Prostate gland (tissue), 2 donors: Measurements from ENCODE around the gene SPP2. TPM values are rescaled to one million over a fixed set of nuclear protein-coding genes. Genes with fewer than 3 reads are reported as not detected.

Source experiments
- DNase-seq: peaks from one replicate; pipeline ENCODE4 v3.0.0-alpha.2; 2019; ENCODE audit warnings: low spot score
- H3K27ac ChIP-seq, 2 donors: fragments of 200-600 bp; sonication (generic); 2 replicates each; pipeline ENCODE4 v1.5.1; 2017 to 2019
- H3K27me3 ChIP-seq: fragments of 200-600 bp; sonication (generic); replicated peaks from 2 replicates; pipeline ENCODE4 v1.5.1; 2019; ENCODE audit not compliant: insufficient read depth
- H3K36me3 ChIP-seq, 2 donors: fragments of 200-600 bp; sonication (generic); 1 replicate in 1 of 2; 2 replicates in 1 of 2; pipeline versions ENCODE4 v1.5.1 to v1.8.1; 2017 to 2019
- H3K4me1 ChIP-seq: fragments of 200-600 bp; sonication (generic); replicated peaks from 2 replicates; pipeline ENCODE4 v1.5.1; 2019
- H3K4me3 ChIP-seq, 2 donors: fragments of 200-600 bp; sonication (generic); 2 replicates each; pipeline ENCODE4 v1.5.1; 2017 to 2019
- H3K9me3 ChIP-seq: fragments of 200-600 bp; sonication (generic); 2 replicates; pipeline ENCODE4 v1.5.1; 2017
- POLR2A ChIP-seq: fragments of 450-650 bp; IDR thresholded peaks from one replicate; pipeline ENCODE4 v1.6.1; 2016; ENCODE audit warnings: antibody characterized with exemption, mild to moderate bottlenecking
- POLR2AphosphoS5 ChIP-seq: sonication (generic); formaldehyde crosslinking; IDR thresholded peaks from one replicate; pipeline ENCODE4 v1.6.1; 2017; ENCODE audit warnings: antibody characterized with exemption
- WGBS: methylation state at CpG from one replicate; pipeline ENCODE4 v1.1.5; 2018; 5-methylcytosine and 5-hydroxymethylcytosine counted together
- intact Hi-C: fragments of 100-400 bp; cut with DNase I; formaldehyde crosslinking; loops from one replicate; pipeline ENCODE4 v1.14.2; 2022
- total RNA-seq, 2 donors: library from RNA; depleted of rRNA; stranded (reverse); fragments of >200 nt; gene quantifications; one replicate each; pipeline ENCODE4 v1.1.0, GENCODE V29; 2016
- TF ChIP-seq, protein P1 (sequence below), 4 experiments: fragments of 200-600 bp in 2 of 4; fragments of 450-650 bp in 2 of 4; sonication (generic) in 2 of 4; IDR thresholded peaks; 1 replicate in 3 of 4; 2 replicates in 1 of 4; pipeline ENCODE4 v1.5.1; 2016 to 2019; ENCODE audit warnings: antibody characterized with exemption in 4 of 4, mild to moderate bottlenecking in 2 of 4, moderate library complexity in 2 of 4

The SPP2 gene
- total RNA-seq, 2 donors from 2014 or later, result not detected

DNA sequence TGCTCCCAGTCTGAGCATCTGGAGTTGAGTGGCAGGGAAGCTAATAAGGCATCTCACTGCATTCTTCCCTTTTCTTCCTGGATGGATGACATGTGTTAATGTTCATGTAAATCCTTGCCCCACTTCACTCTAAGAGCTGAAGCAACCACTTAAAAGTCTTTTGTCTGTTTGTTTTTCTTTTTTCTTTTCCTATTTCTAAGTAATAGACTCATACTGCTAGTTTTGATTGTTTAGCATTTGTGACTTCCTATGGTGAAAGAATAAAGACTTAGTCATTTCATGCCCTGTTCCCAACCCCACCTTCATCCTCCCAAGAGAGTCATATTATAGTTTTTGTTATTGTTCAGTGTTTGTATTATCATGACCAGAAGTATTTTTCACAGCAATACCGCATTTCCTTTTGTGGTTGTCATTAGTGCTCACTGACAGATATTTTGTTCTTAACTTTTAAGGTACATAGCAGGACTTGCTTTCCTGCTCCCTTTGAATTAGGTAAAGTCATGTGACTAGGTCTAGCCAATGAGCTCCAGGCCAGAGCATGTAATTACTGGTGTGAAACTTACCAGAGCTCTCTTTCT, 18.1 kb upstream of the SPP2 start:
- no peak for DNase-seq
- H3K9me3 ChIP-seq, result no peaks in the 10 kb centered on the region
- intact Hi-C loops, result no loop called here
- 91% methylated on average over 1 of the region's 1 CpG for WGBS
- H3K27ac ChIP-seq, result no peak overlapping the region
- no peaks in the 10 kb centered on the region for H3K4me1 ChIP-seq
- TF ChIP-seq, protein P1, sequence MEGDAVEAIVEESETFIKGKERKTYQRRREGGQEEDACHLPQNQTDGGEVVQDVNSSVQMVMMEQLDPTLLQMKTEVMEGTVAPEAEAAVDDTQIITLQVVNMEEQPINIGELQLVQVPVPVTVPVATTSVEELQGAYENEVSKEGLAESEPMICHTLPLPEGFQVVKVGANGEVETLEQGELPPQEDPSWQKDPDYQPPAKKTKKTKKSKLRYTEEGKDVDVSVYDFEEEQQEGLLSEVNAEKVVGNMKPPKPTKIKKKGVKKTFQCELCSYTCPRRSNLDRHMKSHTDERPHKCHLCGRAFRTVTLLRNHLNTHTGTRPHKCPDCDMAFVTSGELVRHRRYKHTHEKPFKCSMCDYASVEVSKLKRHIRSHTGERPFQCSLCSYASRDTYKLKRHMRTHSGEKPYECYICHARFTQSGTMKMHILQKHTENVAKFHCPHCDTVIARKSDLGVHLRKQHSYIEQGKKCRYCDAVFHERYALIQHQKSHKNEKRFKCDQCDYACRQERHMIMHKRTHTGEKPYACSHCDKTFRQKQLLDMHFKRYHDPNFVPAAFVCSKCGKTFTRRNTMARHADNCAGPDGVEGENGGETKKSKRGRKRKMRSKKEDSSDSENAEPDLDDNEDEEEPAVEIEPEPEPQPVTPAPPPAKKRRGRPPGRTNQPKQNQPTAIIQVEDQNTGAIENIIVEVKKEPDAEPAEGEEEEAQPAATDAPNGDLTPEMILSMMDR (IDR thresholded peaks at IDR 0.05), result no peak
- no peak for TF ChIP-seq POLR2AphosphoS5
- TF ChIP-seq POLR2A, result no peak
- H3K4me3 ChIP-seq, result no peak overlapping the region
- H3K27me3 ChIP-seq, result no peaks in the 10 kb centered on the region
- no peaks in the 10 kb centered on the region for H3K36me3 ChIP-seq

DNA sequence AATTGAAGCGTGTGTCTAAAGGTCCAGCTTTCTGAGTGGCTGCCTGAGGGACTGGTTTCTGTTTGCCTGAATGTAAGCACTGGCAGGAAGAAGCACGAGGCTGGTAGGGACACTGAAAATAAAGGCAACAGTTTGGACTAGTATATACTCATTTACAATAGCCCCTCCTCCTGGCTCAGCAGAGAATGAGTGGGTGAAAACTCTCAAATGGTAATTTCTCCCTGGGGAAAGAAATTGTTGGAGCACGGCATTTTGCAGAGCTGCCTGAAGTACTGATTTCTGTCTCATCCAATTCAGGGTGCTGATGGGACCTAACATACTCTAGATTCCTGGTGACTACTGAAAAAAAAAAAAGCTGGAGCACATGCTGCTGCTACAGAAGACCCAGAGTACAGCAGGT, 17.3 kb upstream of the SPP2 start:
- no peak for DNase-seq
- no peak overlapping the region for H3K4me3 ChIP-seq
- TF ChIP-seq, protein P1 (IDR thresholded peaks at IDR 0.05), result no peak
- no peak for TF ChIP-seq POLR2A
- no peak for TF ChIP-seq POLR2AphosphoS5
- H3K27me3 ChIP-seq, result no peaks in the 10 kb centered on the region
- H3K36me3 ChIP-seq, result no peaks in the 10 kb centered on the region
- 78% methylated on average over 3 of the region's 3 CpGs for WGBS
- H3K4me1 ChIP-seq, result no peaks in the 10 kb centered on the region
- no peak overlapping the region for H3K27ac ChIP-seq
- H3K9me3 ChIP-seq, result no peaks in the 10 kb centered on the region
- intact Hi-C loops, result no loop called here

DNA sequence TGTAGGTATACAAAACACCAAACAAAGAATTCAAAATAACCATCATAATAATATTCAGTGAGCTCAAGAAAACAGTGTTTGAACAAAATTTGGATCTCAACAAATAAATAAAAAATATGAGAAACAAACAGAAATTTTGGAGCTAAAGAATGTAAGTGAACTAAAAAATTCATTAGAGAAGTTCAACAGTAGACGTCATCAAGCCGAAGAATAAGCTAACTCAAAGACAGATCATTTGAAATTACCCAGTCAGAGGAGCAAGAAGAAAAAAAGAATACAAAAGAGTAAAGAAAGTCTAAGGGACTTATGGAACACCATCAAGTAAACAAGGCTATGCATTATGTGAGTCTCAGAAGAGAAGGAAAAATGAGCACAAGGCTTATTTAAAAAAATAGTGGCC, 16.6 kb upstream of the SPP2 start:
- Histone ChIP-seq H3K36me3 (no peaks in the 10 kb centered on the region), H3K9me3 (no peaks in the 10 kb centered on the region), H3K4me1 (no peaks in the 10 kb centered on the region), H3K4me3 (no peak overlapping the region), H3K27me3 (no peaks in the 10 kb centered on the region), H3K27ac (no peak overlapping the region)
- no peak for DNase-seq
- WGBS, result 98% methylated on average over 2 of the region's 2 CpGs
- intact Hi-C loops, result no loop called here
- TF ChIP-seq POLR2A, result no peak
- TF ChIP-seq, protein P1 (IDR thresholded peaks at IDR 0.05), result no peak
- TF ChIP-seq POLR2AphosphoS5, result no peak

DNA sequence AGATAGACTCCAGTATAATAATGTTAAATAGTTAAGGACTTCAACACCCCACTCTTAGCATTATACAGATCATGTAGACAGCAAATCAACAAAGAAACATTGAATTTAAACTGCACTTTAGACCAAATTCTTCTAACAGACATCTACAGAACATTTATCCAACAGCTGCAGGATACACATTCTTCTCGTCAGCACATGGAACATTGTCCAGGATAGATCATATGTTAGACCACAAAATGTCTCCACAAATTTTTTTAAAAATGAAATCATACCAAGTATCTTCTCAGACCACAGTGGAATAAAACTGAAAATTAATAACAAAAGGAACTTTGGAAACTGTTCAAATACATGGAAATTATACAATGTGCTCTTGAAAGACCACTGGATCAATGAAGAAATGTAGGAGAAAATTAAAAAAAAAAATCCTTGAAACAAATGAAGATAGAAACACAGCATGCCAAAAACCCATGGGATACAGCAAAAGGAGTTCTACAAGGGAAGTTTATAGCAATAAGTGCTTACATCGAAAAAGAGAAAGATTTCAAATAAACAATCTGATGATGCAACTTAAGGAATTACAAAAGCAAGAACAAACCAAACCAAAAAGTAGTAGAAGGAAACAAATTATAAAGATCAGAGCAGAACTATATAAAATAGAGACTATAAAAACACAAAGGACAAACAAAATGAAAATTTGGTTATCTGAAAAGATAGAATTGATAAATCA, 12.3 kb upstream of the SPP2 start:
- no peak for DNase-seq
- no peaks in the 10 kb centered on the region for H3K4me1 ChIP-seq
- intact Hi-C loops, result no loop called here
- no peak overlapping the region for H3K27ac ChIP-seq
- H3K4me3 ChIP-seq, result no peak overlapping the region
- no peaks in the 10 kb centered on the region for H3K27me3 ChIP-seq
- 87% methylated on average over 2 of the region's 2 CpGs for WGBS
- no peaks in the 10 kb centered on the region for H3K9me3 ChIP-seq
- no peak for TF ChIP-seq POLR2AphosphoS5
- no peaks in the 10 kb centered on the region for H3K36me3 ChIP-seq

DNA sequence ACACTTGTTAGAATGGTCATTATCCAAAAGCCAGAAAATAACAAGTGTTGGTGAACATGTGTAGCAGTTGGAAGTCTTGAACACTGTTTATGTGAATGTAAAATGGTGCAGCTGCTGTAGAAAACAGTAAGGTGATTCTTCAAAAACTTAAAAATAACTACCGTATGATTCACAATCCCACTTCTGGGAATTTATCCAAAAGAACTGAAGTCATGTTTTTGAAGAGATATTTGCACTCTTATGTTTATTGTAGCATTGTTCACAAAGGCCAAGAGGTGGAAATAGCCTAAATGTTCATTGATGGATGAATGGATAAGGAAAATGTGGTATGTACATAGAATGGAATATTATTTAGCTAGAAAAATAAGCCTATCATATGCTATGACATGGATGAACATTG, 6.3 kb upstream of the SPP2 start:
- Histone ChIP-seq H3K4me1 (no peaks in the 10 kb centered on the region), H3K4me3 (no peak overlapping the region), H3K36me3 (no peaks in the 10 kb centered on the region), H3K27me3 (no peaks in the 10 kb centered on the region), H3K27ac (no peak overlapping the region), H3K9me3 (no peaks in the 10 kb centered on the region)
- WGBS, result 28% methylated on average over 1 of the region's 1 CpG
- DNase-seq, result no peak
- TF ChIP-seq POLR2A (no peak), POLR2AphosphoS5 (no peak)
- TF ChIP-seq, protein P1 (IDR thresholded peaks at IDR 0.05), result no peak
- intact Hi-C loops, result no loop called here
